GM10847 (cell line): ENCODE results near the gene MAPK11.

ENCODE experiments used
- POLR2A ChIP-seq: IDR thresholded peaks from 2 replicates; pipeline ENCODE4 v1.6.1; 2011; ENCODE audit not compliant: insufficient read length; ENCODE audit errors: extremely low read depth

Gene MAPK11

DNA sequence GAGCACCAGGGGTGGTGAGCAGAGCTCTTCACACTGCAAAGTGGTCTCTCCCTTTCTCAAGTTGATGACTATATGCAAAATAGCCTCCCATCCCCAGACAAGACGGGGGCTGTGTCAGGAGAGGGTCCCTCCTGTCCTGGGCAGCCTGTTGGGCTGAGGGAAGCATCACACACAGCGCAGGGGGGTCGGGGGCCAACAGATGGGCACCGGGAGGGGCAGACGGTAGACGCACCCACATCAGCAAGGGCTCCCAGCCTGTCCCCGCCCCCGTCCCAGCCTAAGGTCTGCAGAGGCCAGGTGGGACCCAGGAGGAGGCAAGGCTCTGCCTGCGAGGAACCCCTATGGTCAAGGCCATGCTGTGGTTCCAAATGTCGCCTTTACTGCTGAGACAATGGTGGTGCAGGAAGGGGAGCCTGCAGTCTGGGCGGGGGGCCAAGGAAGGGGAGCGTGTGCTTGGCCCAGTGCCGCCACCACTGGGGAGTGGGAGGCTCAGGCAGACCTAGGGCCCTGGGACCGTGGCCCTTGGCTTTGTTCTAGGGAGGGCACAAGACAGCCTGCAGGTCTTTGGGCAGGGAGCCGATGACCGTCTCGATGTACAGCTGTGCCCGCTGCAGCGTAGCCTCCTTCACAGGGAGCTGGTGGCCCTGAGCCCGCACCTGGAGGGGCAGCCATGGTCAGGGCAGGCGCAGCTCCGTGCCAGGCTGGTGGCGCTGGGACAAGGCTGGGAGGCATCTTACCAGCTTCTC is 41.6 kb upstream of the MAPK11 start:
- TF ChIP-seq POLR2A, result no peak

DNA sequence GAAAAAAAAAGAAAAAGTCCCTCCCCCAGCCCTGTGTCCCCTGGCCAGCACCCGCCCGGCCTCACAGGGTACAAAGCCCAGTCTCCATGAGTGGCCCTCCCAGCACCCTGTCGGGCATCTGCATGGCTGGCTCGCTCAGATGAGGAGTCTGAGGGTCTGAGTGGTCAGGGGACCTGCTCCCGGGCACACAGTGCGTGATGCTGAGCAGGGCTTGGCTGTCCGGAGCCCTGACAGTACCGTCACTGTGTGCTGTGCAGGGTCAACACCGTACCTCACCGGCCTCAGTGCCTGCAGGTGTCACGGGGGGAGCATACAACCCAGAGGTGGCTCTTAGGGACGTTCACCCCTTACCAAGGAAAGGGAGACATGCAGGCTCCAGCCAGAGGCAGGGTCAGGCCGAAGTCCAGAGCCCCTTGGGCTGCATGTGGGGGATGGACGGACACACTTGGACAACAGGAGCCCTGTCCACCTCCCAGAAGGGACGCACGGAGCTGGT is 40.8 kb upstream of the MAPK11 start:
- TF ChIP-seq POLR2A, result no peak

DNA sequence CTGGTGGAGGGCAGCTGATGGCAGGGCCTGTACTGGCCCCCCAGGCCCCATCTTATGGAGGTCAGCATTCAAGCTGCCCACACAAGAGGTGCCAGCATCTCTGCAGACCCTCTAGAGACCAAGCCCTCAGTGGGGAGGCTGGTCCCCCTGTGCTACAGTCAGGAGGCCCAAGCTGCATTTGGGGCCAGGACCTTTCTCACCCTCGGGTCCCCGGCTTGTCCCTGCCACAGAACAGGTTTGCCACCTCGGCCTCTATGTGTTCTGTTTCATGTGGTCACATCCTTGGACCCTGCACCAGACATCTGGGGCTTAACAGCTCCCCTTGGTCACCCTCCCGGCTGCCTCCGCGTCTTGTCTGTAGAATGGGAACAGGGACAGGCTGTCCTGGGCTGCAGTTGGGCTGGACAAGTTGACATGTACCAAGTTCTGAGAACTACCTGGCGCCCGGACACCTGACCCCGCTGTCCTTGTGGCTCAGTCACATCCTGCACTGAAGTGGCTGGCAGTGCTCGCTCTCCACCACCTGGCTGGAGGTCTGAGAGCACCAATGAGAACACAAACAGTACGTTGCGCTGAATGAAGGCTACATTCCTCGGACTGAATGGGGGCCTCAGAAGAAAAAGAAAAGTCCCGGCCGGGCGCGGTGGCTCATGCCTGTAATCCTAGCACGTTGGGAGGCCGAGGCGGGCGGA is 40.0 kb upstream of the MAPK11 start:
- no peak for TF ChIP-seq POLR2A

DNA sequence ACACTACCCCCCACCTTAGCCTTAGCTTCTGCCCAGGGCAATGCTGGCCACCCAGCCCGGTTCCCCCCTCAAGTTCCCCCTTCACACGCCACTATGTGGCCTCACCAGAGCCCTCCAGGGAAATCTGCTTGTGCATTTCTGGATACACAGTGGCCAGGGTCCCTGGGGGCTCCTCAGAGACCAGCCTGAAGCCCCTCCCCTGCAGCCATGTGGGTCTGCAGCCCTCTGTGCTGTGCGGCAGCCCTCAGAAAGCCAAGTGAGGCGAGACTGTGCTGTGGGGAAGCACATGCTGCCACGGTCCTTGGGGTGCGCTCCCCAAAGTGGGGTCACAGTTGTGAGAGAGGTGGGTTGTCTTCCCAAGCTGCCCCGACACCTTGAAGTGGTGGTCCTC is 39.4 kb upstream of the MAPK11 start:
- no peak for TF ChIP-seq POLR2A

DNA sequence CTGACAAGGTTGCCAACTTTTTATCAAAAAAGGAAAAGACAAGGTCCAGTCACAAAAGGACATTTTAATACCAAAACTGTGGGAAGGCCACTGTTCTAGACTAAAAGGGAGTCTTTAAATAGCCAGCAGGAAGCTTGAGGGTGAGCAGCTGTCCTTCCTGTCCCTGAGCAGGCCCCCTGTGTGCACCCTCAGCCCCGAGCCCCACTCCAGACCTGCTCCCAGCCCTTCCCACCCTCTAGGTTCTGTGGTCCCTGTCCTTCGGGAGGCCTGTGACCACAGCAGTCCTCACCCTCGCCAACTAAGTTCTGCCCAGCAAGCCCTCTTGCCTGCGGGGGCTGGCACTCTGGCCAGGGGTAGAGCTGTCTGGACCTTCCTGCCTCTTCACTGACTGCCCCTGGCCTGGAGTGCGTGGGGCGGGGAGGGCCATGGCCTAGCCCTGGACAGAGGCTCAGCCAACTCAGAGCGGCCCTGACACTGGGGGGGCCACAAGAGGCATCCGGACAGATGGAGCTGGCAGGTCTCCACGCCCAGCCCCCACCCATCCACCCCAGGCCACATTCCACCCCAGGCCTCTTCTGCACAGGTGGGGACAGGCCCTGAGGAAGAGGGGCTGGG is 38.9 kb upstream of the MAPK11 start:
- TF ChIP-seq POLR2A, result no peak

- no peak for TF ChIP-seq POLR2A
Measured at GRCh38 chr22:50308597-50308935, 38.4 kb upstream of the MAPK11 start.

GRCh38 chr22:50307890-50308596 is 37.9 kb upstream of the MAPK11 start:
- TF ChIP-seq POLR2A, result no peak

GRCh38 chr22:50306753-50307749 is 36.9 kb upstream of the MAPK11 start, which contains the start of gene PLXNB2:
Gene PLXNB2, minus strand, starts transcription at chr22:50307646. Its CDS starts 17,062 bp downstream, at chr22:50290584.
- peak; percentile 49 for TF ChIP-seq POLR2A

DNA sequence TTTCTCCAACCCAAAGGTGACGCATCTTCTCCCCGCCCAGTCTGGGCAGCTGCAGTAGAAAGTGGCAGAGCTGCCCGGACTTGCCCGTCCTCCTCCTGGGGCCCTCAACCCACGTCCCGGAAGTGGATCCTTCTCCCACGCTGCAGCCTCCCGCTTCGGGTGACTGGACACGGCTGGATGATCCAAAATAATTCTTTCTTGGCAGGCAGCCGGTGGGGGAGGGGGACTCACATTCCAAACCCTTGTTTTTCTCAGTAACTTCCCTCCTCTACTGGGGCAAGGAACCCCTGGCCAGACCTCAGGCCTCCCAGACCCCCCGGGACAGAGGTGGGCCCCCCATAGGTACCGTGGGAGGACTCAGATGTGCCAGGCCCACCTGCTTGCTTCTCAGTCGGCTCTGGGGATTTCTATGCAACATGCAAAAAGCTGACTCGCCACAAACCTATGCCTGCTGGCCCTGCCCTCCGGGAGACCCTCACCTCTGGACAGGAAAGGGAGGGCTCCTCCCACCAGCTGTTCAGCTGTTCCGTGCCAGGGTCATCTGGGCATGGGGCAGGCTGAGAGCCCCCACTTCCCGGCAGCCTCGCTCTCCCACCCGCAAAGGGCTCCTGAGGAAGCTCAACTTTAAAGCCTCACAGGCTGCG is 35.9 kb upstream of the MAPK11 start:
- no peak for TF ChIP-seq POLR2A

DNA sequence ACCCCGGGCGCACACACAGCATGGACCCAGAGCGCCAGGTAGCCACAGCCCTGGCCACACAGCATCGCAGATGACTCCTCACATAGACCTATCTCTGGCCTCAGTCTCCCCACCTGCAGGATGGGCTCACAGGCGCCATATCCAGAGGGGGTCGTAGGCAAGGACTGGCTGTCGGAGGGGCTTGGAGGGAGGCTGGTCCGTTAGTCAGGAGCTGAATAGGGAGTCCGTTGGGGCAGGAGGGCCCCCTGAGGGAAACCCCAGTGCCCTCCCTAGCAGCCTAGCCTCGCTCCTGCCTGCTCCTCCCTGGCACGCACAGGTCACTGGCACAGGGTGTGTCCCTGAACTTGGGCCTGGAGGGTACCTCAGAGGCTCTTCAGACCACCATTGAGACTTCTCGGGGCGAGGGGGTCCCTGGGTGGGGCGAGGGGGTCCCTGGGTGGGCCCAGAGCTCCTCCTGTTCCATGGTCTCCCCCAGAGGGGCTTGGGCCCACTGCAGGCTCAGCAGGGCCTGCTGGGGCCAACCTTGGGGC is 35.3 kb upstream of the MAPK11 start:
- TF ChIP-seq POLR2A, result peak; percentile 12

DNA sequence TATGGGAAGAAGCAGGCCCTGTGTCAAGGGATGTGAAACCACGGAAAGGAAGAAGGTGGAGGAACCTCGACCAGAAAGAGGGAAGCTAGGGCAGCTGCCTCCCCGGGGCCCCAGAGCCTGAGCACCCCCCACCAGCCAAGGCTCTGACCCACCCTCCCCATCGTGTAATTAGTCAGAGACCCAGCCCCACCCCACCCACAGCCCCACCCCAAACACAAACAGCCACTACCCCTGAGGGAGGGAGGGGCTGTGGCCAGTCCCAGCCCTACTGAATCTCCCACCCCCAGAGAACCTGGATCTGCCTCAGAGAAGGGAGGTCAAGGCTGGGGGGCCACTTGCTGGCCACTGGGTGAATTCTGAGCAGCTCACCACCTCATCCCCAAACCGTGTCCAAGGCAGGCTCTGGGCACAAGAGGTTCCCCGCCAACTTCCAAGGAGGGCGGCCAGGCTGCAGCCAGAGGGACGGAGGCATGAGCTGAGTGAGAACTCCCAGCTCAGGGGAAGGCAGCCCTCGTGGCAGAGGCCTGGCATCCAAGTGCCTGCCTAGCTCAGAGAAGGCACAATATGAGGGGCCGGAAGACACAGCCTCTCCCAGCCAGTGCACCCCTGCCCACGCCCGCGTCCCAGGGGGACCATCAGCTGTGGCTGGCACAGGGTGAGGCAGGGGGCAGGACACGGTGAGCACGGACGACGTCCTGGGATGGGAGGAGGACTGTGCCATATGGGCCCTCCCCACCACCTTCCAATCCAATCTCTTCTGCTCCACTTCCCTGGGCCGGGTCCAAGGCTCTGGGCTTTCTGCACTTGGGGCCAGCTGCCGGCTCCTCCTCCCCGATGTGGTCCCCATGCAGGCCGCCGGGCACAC is 34.6 kb upstream of the MAPK11 start:
- TF ChIP-seq POLR2A, result no peak

DNA sequence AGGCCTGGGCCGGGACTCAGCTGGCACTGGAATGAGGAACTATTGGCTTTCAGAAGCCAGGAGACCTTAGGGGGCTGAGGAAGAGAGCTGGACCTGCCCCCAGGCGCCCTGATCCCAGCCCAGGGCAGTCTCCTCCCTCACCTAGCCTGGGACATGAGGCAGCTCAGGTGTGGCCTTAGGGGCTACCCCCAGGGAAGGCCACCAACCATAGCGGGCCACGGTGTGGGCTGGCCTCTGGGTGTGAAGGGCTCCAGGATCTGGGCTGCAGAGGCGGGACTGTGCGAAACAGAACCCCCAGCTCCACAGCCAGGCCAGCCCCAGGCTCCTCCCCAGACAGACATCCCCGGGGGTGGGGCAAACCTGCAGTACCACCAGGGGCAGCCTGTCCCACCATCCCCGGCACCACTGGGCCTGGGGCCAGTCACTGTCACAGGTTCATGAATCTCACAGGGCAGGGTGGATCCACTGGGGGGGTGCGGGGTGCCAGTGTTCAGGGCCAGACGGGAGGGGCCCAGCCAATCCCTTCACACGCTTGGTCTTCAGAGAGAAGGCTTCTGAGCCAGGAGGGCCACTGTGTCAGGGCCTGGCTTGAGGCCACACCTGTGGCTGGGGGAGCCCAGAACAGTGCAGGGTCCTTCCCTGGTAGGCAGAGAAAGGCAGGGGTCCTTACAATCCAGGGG is 33.8 kb upstream of the MAPK11 start:
- TF ChIP-seq POLR2A, result no peak
